Ishikawa (cell line): Measurements from ENCODE around the gene CTNNB1.

Source experiments
- CEBPB ChIP-seq: IDR thresholded peaks from 2 replicates; pipeline ENCODE4 v1.6.1; 2012
- CREB1 ChIP-seq: IDR thresholded peaks from 2 replicates; pipeline ENCODE4 v1.6.1; 2012; ENCODE audit warnings: low read depth
- EGR1 ChIP-seq: IDR thresholded peaks from 2 replicates; pipeline ENCODE4 v1.6.1; 2012
- EP300 ChIP-seq: IDR thresholded peaks from 2 replicates; pipeline ENCODE4 v1.6.1; 2012; ENCODE audit warnings: borderline replicate concordance
- FOXM1 ChIP-seq: IDR thresholded peaks from 2 replicates; pipeline ENCODE4 v1.6.1; 2012; ENCODE audit warnings: low read depth, borderline replicate concordance
- MAX ChIP-seq: IDR thresholded peaks from 2 replicates; pipeline ENCODE4 v1.6.1; 2012
- NFIC ChIP-seq: IDR thresholded peaks from 2 replicates; pipeline ENCODE4 v1.6.1; 2012
- RAD21 ChIP-seq: IDR thresholded peaks from 2 replicates; pipeline ENCODE4 v1.6.1; 2012; ENCODE audit warnings: low read depth
- REST ChIP-seq: IDR thresholded peaks from 2 replicates; pipeline ENCODE4 v1.6.1; 2012; ENCODE audit warnings: low read depth, mild to moderate bottlenecking
- TAF1 ChIP-seq: IDR thresholded peaks from 2 replicates; pipeline ENCODE4 v1.6.1; 2012; ENCODE audit warnings: low read depth, mild to moderate bottlenecking
- TEAD4 ChIP-seq: IDR thresholded peaks from 2 replicates; pipeline ENCODE4 v1.6.1; 2012
- USF1 ChIP-seq: IDR thresholded peaks from 2 replicates; pipeline ENCODE4 v1.6.1; 2012
- YY1 ChIP-seq: IDR thresholded peaks from 2 replicates; pipeline ENCODE4 v1.6.1; 2012; ENCODE audit warnings: low read depth
- ZBTB7A ChIP-seq: IDR thresholded peaks from 2 replicates; pipeline ENCODE4 v1.6.1; 2012; ENCODE audit warnings: low read depth

- TF ChIP-seq RAD21, result no peak
- no peak for TF ChIP-seq REST
- no peak for TF ChIP-seq EP300
- no peak for TF ChIP-seq EGR1
- no peak for TF ChIP-seq CREB1
- peak; percentile 41; the same call in 1 of the 2 replicates for TF ChIP-seq MAX
- no peak for TF ChIP-seq NFIC
- no peak for TF ChIP-seq TAF1
- TF ChIP-seq FOXM1, result no peak
- peak; percentile 85 for TF ChIP-seq CEBPB
- TF ChIP-seq YY1, result 0 out of 2 replicates have a peak, but pooled peaks have one; percentile 28
- no peak for TF ChIP-seq ZBTB7A
- no peak for TF ChIP-seq TEAD4
- TF ChIP-seq USF1, result peak; percentile 49
Measured at GRCh38 chr3:41267975-41268640, 68.8 kb downstream of the CTNNB1 start.
